NOMO-1 treated with DMSO at 0.1 percent for 48 hours (cell line): ENCODE results near the gene TNNT3.
"Not testable (repeated sequence)": the region's sequence is repeated elsewhere in the genome, so short reads cannot be mapped to it uniquely, and the experiment has no call there.

Experiments
- DNase-seq: peaks from one replicate; lab custom pipeline; 2025; ENCODE audit not compliant: unreplicated experiment; lab: John Stamatoyannopoulos, UW

The TNNT3 gene

DNA sequence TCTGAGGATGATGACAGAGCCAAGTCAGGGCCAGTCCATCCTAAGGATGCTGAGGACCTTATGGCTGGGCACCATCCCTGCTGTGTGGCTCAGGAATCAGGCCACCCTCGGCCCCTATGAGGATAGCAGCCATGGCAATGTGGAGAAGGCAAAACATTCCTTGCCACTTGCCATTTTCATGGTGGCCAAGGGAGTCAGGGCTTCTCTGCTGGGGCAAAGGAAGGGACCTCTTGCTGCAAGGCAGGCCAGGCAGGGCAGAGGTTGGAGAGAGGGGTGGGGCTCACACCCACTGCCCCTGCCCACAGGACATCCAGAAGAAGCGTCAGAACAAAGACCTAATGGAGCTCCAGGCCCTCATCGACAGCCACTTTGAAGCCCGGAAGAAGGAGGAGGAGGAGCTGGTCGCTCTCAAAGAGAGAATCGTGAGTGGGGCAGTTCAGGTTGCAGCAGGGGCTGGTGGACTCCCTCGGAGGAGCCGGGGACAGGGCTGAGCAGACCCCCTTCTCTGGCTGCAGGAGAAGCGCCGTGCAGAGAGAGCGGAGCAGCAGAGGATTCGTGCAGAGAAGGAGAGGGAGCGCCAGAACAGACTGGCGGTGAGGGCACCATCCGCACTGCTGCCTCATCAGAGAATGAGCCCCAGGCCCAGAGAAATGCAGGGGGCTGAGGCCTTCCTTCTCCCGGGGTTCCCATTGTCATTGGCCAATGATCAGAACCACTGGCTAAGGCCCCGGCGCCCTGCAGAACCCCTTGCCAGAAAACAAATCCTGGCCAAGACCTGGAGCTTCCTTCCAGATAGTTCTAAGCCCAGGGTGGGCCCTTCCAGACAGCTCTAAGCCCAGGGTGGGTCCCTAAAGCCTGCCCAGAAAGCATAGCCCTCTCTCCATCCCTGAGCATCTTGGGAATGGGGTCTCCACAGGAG, 14.2 kb downstream of the TNNT3 start:
- DNase-seq: no peak

DNA sequence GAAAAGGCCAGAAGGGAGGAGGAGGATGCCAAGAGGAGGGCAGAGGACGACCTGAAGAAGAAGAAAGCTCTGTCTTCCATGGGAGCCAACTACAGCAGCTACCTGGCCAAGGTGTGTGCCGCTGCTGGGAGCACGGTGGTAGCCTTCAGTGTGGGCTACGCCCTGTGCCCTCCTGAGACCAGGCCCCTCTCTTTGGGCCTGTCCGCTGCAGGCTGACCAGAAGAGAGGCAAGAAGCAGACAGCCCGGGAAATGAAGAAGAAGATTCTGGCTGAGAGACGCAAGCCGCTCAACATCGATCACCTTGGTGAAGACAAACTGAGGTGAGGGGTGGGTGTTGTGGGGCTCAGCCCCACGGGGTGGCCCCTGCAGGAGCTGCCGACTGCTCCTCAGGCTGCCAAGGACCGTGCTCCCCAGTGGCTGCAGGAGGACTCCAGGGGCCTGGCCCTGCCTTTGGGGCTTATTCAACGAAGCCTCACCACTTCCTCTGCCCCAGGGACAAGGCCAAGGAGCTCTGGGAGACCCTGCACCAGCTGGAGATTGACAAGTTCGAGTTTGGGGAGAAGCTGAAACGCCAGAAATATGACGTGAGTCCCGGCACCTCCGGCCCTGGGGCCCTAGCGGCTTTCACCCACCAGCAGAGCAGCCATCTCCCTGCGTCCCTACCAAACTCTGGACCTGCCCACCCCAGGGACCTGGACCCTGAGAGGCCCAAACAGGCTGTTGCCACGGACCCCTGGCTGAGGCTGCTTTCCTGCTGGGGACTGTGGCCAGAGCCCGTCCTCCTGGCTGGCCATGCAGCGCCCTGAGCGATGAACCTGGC, 15.0 kb downstream of the TNNT3 start:
- no peak for DNase-seq

DNA sequence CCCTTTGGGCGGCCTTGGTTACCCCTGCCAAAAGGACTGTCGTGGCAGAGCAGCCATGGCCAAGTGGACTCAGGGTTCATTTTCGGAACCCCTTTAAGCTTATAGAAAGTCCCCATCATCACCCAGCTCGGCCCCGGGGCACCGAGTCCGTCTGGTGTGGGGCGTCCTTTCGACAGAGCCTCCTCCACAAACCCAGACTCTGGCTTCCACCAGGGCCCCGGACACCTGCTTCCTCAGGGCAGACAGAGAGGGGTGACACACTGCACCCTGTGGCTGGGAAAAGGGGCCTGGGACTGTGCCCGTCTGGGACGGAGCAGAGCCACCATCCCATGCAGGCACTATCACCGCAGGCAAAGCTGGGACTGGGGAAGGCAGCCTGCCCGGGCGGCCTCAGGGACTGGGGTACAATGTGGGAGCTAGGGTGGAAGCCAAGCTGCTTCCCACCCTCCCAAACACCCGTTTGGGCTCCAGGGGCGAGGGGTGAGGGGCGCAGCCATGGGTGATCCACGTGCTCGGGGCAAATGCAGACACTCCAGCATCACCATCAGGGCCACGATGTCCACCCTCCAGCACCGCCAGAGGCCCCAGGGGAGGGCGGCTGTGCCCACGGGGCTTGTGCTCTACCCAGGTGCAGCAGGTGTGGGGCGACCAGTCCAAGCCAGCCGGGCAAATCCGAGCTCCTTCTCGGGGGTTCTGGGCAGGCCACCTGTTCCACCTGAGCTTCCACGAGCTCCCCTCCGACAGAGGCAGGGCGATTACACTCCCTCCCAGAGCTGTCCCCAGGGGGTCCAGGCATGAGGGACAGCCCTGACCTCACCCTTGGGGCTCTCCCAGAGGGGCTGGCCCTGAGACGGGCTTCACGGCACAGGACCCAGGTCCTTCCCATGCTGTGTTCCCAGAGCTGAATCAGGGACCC, 15.9 kb downstream of the TNNT3 start:
- no peak for DNase-seq

DNA sequence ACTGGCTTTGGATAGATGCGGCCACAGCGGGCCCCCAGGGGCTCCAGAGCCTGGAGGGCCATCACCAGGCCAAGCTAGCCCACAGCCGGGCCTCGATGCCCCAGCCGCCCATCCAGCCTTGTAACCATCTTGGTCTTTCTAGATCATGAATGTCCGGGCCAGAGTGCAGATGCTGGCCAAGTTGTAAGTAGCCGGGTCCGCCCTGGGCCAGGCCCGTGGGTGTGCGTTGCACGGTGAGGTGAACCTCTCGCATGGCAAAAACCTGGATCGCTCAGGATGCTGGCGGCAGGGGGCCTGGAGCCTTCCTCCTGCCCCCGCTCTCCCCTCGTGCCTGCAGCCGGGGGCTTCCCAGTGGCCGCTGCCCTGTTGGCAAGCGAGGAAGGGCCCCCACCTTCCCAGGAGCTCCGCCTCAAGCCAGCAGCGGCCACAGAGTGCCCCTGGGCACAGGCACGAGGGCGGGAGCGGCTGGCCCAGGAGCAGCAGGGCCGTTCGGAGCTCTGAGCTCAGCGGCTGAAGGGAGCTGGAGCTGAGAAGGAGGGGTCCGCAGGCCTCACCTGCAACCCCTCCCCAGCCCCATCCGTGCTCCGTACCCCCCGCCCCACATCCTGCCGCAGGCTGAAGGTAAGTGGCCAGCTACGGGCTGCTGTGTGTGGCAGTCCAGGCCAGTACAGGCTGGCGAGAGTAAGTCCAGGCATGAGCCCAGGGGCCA, 16.7 kb downstream of the TNNT3 start:
- DNase-seq: no peak

DNA sequence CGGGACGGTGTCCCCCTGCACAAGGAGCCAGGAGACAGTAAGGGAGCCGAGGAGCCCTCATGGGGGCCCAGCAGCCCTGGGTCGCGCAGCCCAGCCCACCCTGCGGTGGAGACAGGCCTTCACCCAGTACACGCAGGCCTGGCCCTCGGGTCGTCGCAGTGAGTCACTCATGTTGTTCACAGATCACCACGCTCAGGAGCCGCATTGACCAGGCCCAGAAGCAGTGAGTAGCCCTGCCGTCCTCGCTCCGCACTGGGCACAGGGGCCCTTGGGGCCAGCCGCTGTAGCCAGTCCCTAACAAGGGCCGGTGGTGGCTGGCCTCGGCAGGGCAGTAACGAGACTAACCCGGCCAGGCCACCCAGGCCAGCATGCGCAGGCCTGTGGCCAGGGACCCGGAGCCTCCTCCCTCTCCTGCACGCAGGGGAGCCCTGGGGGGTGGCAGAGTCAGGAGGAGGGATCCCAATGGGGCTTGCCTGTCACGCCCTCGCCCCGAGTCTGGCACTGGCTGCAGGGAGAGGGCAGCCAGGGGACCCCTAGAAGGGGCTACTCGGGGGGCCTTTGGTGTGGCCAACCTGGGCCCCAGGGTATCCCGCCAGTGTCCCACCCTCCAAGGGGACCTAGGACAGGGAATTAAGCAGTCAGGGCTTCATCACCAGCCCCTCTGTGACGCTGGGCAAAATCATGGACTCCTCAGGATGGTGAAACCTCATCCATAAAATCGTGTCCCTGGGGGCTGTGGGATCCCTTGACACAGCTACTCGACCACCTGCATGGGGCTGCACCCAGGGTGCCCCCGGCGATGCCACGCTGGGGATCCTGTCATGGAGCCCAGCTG, 17.5 kb downstream of the TNNT3 start:
- DNase-seq: no peak

DNA sequence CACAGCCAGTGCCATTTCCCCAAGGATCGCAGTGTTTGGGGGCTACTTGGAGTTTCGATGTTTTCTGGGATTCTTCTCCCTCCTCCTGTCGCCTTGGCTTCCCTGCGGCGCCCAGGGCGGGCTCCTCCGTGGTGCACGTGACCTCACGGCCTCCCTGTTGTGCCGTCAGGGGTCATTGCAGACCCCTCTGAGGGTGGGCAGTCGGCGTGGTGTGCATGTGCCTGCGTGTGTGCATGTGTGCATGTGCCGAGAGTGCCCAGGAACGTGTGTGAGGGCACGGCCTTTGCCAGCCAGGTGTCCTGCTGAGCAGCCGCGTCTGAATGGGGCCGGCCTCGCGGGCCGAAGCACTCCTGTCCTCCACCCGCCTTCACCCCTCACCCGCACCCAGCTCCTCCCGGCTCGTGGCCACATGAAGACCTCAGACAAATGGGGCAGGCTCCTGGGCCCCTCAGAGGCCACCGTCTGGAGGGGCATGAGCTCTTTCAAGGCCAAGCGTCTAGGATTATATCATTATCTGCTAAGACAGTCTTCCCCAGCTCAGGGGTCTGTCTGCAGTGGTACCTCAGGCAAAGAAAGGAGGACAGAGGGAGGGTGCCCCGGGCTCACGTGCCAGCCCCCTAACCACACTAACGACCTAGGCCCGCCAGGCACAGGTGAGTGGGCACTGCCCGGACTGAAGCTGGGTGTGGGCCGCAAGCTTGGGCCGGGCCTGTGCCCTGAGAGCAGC, 18.3 kb downstream of the TNNT3 start:
- DNase-seq: no peak

DNA sequence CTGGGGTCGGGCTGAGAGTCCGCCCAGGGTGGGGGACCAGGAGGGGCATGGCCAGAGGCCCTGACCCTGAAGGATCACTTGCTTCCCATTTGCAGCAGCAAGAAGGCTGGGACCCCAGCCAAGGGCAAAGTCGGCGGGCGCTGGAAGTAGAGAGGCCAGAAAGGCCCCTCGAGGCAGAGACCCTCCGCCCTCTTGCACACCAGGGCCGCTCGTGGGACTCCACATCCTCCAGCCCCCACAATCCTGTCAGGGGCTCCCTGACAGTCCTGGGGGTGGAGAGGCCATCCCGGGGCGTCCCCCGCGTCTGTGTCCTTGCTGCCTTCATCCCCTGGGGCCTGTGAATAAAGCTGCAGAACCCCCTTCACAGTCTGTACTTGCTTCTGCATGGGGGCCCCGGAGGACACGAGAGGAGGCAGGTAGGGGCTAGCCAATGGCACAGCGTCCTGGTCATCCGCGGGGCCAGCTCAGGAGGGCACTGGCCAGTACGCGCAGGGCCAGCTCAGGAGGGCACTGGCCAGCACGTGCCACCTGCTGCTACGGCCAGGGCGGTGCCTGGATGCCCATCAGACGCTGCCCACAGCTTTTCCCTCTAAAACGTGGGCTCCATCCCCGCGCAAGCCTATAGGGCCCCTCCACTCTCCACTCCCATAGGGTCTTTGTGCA, 19.0 kb downstream of the TNNT3 start:
- no peak for DNase-seq

DNA sequence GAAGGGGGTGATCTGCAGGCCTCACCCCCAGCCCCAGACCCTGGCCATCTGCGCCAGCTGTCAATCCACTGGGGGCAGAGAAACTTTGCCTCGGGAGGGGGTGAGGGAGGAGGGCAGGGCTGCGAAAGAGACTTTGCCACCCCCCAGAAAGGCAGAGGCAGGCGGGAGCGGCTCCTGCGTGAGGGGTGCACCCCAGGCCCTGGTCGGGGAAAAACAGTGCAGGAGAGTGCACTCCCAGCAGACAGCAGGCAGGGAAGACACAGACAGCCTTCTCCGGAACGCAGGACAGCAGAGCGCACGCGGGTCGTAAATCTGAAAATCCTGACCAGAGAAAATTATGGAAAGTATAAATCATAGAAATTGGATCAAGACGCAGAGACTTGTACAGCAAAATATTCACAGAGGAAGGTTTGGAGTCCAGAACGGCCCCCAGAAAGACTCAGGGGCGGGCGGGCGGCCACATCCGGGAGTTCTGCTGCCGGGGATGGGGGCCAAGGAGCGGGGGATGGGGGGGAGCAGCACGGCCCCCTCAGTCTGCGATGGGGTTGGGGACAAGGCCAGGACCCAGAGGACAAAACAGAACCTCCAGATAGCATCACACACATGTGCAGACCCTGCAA, 19.6 kb downstream of the TNNT3 start:
- no peak for DNase-seq

DNA sequence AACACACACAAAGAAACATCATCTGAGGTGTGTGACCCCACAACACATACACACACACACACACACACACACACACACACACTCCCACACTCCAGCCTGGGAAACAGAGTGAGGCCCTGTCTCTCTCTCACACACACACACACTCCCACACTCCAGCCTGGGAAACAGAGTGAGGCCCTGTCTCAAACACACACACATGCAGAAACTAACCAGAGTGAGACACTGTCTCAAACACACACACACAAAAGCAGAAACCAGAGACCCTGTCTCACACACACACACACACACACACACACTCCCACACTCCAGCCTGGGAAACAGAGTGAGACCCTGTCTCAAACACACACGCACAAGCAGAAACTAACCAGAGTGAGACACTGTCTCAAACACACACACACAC, 20.3 kb downstream of the TNNT3 start:
- DNase-seq: not testable (repeated sequence)

DNA sequence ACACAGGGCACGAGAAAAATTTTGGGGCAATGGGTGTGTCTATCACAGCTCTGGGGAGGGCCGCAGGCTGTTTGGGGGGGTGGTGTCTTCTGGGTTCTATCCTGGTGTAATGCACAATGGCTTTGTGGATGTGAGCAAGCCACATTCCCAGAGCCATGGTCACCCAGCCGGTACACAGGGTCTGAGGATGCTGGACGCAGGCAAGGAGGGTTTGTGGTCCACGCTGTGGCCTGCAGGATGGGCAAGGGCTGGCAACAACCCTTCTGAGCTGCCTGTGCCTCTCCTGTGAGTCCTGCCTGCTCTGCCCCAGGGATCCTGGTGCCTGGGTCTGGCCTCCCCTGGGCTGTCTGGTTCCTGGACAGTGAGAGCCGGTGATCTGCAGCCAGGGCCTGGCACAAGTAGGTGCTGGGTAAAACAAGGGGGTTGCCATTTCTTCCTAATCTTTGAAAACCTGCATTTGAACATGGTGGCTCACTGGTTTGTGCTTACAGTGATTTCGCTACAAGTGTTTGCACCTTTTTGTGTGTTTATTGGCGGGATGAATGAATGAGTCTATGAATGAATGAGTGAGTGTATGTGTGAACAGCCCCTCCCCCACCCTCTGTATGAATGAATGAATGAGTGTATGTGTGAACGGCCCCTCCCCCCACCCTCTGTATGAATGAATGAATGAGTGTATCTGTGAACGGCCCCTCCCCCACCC, 23.2 kb downstream of the TNNT3 start:
- DNase-seq: no peak

DNA sequence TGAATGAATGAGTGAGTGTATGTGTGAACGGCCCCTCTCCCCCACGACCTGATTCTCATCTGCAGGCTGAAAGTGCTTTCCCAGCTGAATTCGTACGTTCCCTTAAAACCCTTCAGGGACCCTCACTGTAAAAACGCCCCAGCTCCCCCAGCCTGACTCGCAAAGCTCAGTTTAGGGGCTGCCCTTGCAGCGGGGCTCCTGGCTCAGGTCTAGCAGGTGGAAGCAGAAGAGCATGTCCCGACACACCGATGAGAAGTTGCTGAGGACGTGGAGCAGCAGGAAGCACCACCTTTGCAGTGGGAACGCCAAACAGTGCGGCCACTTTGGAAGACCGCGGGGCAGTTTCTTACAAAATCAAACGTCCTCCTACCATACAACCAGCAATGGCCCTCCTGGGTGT, 24.1 kb downstream of the TNNT3 start:
- no peak for DNase-seq

DNA sequence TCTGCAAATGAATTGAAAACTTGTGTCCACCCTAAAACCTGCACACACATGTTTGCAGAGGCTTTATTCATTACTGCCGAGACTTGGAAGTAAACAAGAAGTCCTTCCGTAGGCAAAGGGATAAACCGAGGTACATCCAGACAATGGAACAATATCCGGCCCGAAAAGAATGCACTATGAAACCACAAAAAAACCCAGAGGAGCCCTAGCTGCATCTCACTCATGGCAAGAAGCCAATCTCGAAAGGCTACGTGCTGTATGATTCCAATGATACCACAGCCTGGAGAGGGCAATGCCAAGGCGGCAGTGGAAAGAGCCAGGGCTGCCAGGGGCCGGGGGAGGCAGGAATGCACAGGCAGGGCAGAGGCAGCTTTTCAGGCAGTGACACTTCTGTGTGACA, 24.5 kb downstream of the TNNT3 start:
- DNase-seq: no peak

DNA sequence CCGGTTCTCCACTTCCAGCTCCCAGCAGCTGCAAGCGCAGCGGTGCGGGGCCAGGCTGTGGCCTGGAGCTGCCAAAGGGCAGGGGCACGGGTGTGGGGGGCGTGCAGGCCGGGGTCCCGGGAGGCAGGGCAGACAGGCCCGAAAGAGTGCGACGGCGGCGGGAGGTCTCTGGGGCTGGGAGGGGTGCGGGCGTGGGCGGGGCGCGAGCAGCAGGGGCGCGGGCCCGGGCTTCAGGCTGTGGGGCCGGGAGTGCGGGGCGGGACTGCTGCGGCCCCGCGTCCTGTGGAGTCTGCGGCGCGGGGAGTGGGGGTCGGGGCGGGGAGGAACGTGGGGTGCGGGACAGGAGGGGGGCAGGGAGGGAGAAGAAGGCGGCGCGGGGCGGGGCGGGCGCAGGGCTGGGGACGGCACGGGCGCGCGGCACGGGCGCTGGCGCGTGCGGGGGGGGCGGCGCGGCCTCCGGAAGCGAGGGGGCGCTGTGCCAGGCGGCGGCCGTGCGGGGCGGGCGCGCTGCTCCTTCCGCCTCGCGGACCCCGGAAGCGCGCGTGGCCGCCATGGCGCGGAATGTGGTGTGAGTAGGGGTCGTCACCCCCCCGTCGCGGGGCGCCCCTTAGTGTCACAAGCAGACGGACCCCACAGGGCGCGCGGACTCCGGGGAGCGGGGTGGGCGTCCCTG, 27.4 kb downstream of the TNNT3 start, which contains the start of gene MRPL23:
Gene MRPL23, plus strand, starts transcription at position 521 of the 673 bp plus-strand sequence. Its CDS starts 31 bp downstream, at position 552.
- DNase-seq: no peak

DNA sequence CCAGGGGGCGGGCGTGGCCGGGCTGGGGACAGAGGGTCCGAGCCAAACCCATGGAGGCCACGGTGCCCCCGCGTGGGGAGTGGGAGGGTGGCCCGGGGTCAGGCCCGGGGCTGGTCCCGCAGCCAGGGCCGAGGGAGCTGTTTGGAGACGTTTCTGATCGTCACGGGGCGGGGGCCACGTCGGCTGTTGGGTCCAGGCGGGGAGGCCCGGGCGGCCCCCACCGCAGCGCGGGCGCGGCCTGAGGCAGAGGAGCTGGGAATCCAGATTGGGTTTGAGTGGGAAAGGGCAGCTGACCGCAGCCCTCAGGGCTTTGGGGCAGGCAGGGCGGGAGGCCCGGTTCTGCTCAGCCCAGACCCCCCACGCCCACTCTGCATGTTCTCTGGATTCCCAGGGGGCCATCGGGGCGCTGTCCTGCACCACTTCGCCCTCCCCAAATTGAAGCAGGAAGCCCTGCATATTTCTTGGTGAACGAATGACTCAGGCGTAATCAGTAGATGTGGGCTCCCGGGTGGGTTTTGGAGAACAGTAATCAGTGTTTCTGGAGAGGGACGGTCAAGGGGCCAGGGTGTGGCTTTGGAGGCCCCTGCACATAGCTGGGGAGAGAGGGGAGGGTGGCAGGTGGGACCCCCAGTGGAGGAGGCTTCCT, 28.2 kb downstream of the TNNT3 start:
- DNase-seq: no peak

DNA sequence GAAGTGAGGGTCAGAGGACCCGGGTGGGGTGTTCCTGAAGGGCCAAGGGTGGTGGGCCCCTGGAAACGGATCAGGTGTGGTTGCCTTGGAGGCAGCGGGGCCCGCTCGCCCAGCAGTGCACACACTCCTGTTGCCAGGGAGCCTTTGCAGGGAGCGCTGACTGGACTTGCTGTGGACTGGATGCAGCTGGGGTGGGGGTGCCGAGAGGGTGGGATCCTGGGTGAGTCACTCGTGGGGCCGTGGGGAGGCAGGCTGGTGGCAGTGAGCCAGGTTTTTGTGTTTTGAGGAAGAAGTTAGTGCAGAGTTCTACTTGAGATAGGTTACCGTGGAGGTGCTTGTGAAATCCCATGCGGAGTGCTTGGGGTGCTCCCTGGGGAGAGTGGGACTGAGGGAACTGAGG, 28.9 kb downstream of the TNNT3 start:
- no peak for DNase-seq

DNA sequence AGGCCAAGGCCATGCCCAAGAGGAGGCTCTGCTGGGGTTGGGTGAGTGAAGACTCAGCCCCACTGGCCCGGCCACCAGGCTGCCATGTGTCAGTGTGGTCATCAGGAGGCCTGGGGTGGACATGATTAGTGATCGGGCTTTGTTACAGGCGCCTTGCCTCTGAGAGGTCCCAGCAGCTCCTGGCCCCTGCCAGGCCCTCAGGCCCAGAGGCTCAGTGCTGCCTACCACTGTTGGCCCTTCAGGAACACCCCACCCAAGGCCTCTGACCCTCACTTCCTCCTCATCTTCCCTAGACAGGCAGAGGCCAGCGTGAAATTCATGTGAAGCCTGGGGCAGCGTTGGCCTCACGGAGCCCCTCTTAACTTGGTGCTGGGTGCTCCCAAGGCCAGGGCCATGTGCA, 29.8 kb downstream of the TNNT3 start:
- DNase-seq: no peak
